Neural cell (in vitro differentiated cells): ENCODE measurements around the gene DNAH3. TPM values are rescaled to one million over a fixed set of nuclear protein-coding genes. Genes with fewer than 3 reads are reported as not detected.

ENCODE experiments used
- H2AFZ ChIP-seq: fragments of 200-600, 300-800 bp; sonication (generic), shearing (Covaris generic); 2 replicates; pipeline ENCODE4 v1.6.0; 2014; ENCODE audit warnings: low read depth, mild to moderate bottlenecking, antibody characterized with exemption, low read length, moderate library complexity
- H3F3A ChIP-seq: fragments of 200-600 bp; shearing (Covaris generic); 2 replicates; pipeline ENCODE4 v1.6.1; 2016; ENCODE audit warnings: mild to moderate bottlenecking, moderate library complexity, mixed read lengths, antibody characterized with exemption, low read length; ENCODE audit not compliant: insufficient read depth, poor library complexity, severe bottlenecking
- H3K27ac ChIP-seq: fragments of 200-600, 300-800 bp; sonication (generic), shearing (Covaris generic); 2 replicates; pipeline ENCODE4 v1.5.1; 2014; ENCODE audit warnings: mild to moderate bottlenecking, low read length, moderate library complexity
- H3K27me3 ChIP-seq: fragments of 300-800, 200-600 bp; sonication (generic), shearing (Covaris generic); 2 replicates; pipeline ENCODE4 v1.6.0; 2014; ENCODE audit warnings: mild to moderate bottlenecking, low read depth, low read length, moderate library complexity; ENCODE audit not compliant: insufficient read depth
- H3K36me3 ChIP-seq: fragments of 300-800, 200-600 bp; sonication (generic), shearing (Covaris generic); 2 replicates; pipeline ENCODE4 v1.5.1; 2014; ENCODE audit warnings: mild to moderate bottlenecking, antibody characterized with exemption, low read length, moderate library complexity; ENCODE audit not compliant: insufficient read depth
- H3K4me2 ChIP-seq: fragments of 300-800, 200-600 bp; sonication (generic), shearing (Covaris generic); 2 replicates; pipeline ENCODE4 v1.6.0; 2014; ENCODE audit warnings: mild to moderate bottlenecking, low read length
- H3K4me3 ChIP-seq: fragments of 300-800, 200-600 bp; sonication (generic), shearing (Covaris generic); 2 replicates; pipeline ENCODE4 v1.5.1; 2014; ENCODE audit warnings: mild to moderate bottlenecking, low read length, moderate library complexity
- H3K79me2 ChIP-seq: fragments of 200-600 bp; shearing (Covaris generic); replicated peaks from 2 replicates; pipeline ENCODE4 v1.6.0; 2014; ENCODE audit warnings: mild to moderate bottlenecking, low read length, moderate library complexity; ENCODE audit not compliant: insufficient read depth
- H3K9ac ChIP-seq: fragments of 300-800, 200-600 bp; sonication (generic), shearing (Covaris generic); 2 replicates; pipeline ENCODE4 v1.6.1; 2016; ENCODE audit warnings: mild to moderate bottlenecking, low read length, mixed read lengths
- H3K9me2 ChIP-seq: fragments of 200-600 bp; shearing (Covaris generic); 2 replicates; pipeline ENCODE4 v1.6.1; 2016; ENCODE audit warnings: mild to moderate bottlenecking, low read length, mixed read lengths; ENCODE audit not compliant: insufficient read depth
- H3K9me3 ChIP-seq: fragments of 200-600, 300-800 bp; sonication (generic), shearing (Covaris generic); 2 replicates; pipeline ENCODE4 v1.6.1; 2016; ENCODE audit warnings: mild to moderate bottlenecking, mixed run types, low read length, moderate library complexity, mixed read lengths
- H4K20me1 ChIP-seq: fragments of 200-600 bp; shearing (Covaris generic); 2 replicates; pipeline ENCODE4 v1.6.1; 2016; ENCODE audit warnings: mild to moderate bottlenecking, mixed run types; ENCODE audit not compliant: insufficient read depth
- CTCF ChIP-seq: fragments of 450-650 bp; IDR thresholded peaks from 2 replicates; pipeline ENCODE4 v1.5.1; 2014; ENCODE audit warnings: antibody characterized with exemption, mild to moderate bottlenecking, moderate library complexity; ENCODE audit not compliant: poor library complexity, severe bottlenecking
- EP300 ChIP-seq: fragments of 450-650 bp; conservative IDR thresholded peaks from 2 replicates; pipeline ENCODE4 v1.6.1; 2014; ENCODE audit warnings: antibody characterized with exemption, mild to moderate bottlenecking, moderate library complexity; ENCODE audit not compliant: poor library complexity, severe bottlenecking
- EZH2 ChIP-seq: fragments of 200-600, 300-800 bp; shearing (Covaris generic), sonication (generic); IDR thresholded peaks from 2 replicates; pipeline ENCODE4 v1.6.1; 2014; ENCODE audit warnings: antibody characterized with exemption, low read length, borderline replicate concordance, mild to moderate bottlenecking; ENCODE audit not compliant: insufficient read depth, poor library complexity, severe bottlenecking
- MXI1 ChIP-seq: fragments of 450-650 bp; conservative IDR thresholded peaks from 2 replicates; pipeline ENCODE4 v1.6.1; 2014; ENCODE audit warnings: antibody characterized with exemption, mild to moderate bottlenecking; ENCODE audit not compliant: poor library complexity, severe bottlenecking
- POLR2AphosphoS5 ChIP-seq: IDR thresholded peaks from 2 replicates; pipeline ENCODE4 v1.6.1; 2012
- RAD21 ChIP-seq: fragments of 450-650 bp; conservative IDR thresholded peaks from 2 replicates; pipeline ENCODE4 v1.6.1; 2014; ENCODE audit warnings: antibody characterized with exemption, mild to moderate bottlenecking, moderate library complexity
- REST ChIP-seq: IDR thresholded peaks from 2 replicates; pipeline ENCODE4 v1.6.1; 2012; ENCODE audit warnings: borderline replicate concordance
- SMC3 ChIP-seq: fragments of 450-650 bp; conservative IDR thresholded peaks from 2 replicates; pipeline ENCODE4 v1.6.1; 2014; ENCODE audit warnings: antibody characterized with exemption, mild to moderate bottlenecking, moderate library complexity; ENCODE audit not compliant: poor library complexity
- TAF1 ChIP-seq: IDR thresholded peaks from 2 replicates; pipeline ENCODE4 v1.6.1; 2012; ENCODE audit warnings: low read depth
- polyA plus RNA-seq: library from polyadenylated mRNA; depleted of rRNA; stranded (reverse); fragments of >200 nt; gene quantifications from 2 replicates; pipeline ENCODE4 v1.2.3, GENCODE V29; 2014

The DNAH3 gene
- polyA plus RNA-seq, 1 donor from 2014 or later, result 0.06 TPM

- H3K9ac ChIP-seq, result no peak overlapping the region
- H3K79me2 ChIP-seq, result no peaks in the 10 kb centered on the region
- H4K20me1 ChIP-seq, result no peaks in the 10 kb centered on the region
- H3K9me3 ChIP-seq, result no peaks in the 10 kb centered on the region
- no peaks in the 10 kb centered on the region for H3K27me3 ChIP-seq
- no peaks in the 10 kb centered on the region for H3K36me3 ChIP-seq
- H3K4me3 ChIP-seq, result no peak overlapping the region
- no peak overlapping the region for H3K4me2 ChIP-seq
- no peak overlapping the region for H3K27ac ChIP-seq
- H3F3A ChIP-seq, result no peaks in the 10 kb centered on the region
- no peak for TF ChIP-seq CTCF
- TF ChIP-seq EP300, result no peak
- TF ChIP-seq EZH2, result no peak
- TF ChIP-seq TAF1, result no peak
- no peak for TF ChIP-seq REST
- no peak for TF ChIP-seq SMC3
- no peak for TF ChIP-seq POLR2AphosphoS5
- no peak for TF ChIP-seq RAD21
- TF ChIP-seq MXI1, result no peak
- H2AFZ ChIP-seq, result no peak overlapping the region
- no peaks in the 10 kb centered on the region for H3K9me2 ChIP-seq
These were observed 21.7 kb downstream of the DNAH3 start for GRCh38 chr16:21128991-21129390.

GRCh38 chr16:21126518-21126917, 24.1 kb downstream of the DNAH3 start:
- H3K27ac ChIP-seq, result no peak overlapping the region
- no peaks in the 10 kb centered on the region for H3F3A ChIP-seq
- no peak overlapping the region for H3K9ac ChIP-seq
- no peaks in the 10 kb centered on the region for H3K79me2 ChIP-seq
- H3K36me3 ChIP-seq, result no peaks in the 10 kb centered on the region
- no peaks in the 10 kb centered on the region for H3K9me3 ChIP-seq
- H3K4me3 ChIP-seq, result no peak overlapping the region
- no peak overlapping the region for H3K4me2 ChIP-seq
- TF ChIP-seq TAF1 (no peak), EZH2 (no peak), MXI1 (no peak), CTCF (no peak), POLR2AphosphoS5 (no peak), SMC3 (no peak), EP300 (no peak), REST (no peak), RAD21 (no peak)
- H4K20me1 ChIP-seq, result no peaks in the 10 kb centered on the region
- no peaks in the 10 kb centered on the region for H3K9me2 ChIP-seq
- no peak overlapping the region for H2AFZ ChIP-seq
- H3K27me3 ChIP-seq, result no peaks in the 10 kb centered on the region
